ENCODE results near the gene MTUS2. TPM values are rescaled to one million over a fixed set of nuclear protein-coding genes. Genes with fewer than 3 reads are reported as not detected.

MTUS2 gene
- total and polyA plus RNA-seq, 10 donors: 0.20 to 3.2 (median 0.85) TPM

GRCh38 chr13:29453617-29454011 lies 633.5 kb downstream of the MTUS2 start:
- H3K27me3 ChIP-seq (replicated peaks in 1 of 7): peaks cover 0 to 3% (median 0%) of the 10 kb centered on the region in 7 donors
- no peaks in the 10 kb centered on the region for H3K36me3 ChIP-seq
- TF ChIP-seq CTCF (IDR thresholded peaks at IDR 0.05 in 8 of 11, conservative IDR thresholded peaks at IDR 0.05 in 3 of 11) (no peak), POLR2AphosphoS5 (IDR thresholded peaks at IDR 0.05) (no peak), POLR2A (IDR thresholded peaks at IDR 0.05) (no peak)
- intact Hi-C loops (cut with DNase I; ENCODE audit: low total_unique reads): no loop called here
- H3K4me1 ChIP-seq: no peaks in the 10 kb centered on the region
- WGBS, 5 donors: 75 to 100% (median 86%) methylated on average over 1 of the region's 1 CpG
- no peak overlapping the region for H3K4me3 ChIP-seq
- DNase-seq: no peak
- no peak overlapping the region for H3K27ac ChIP-seq
- no peaks in the 10 kb centered on the region for H3K9me3 ChIP-seq

GRCh38 chr13:29454931-29455481 lies 634.9 kb downstream of the MTUS2 start:
- no peaks in the 10 kb centered on the region for H3K9me3 ChIP-seq
- DNase-seq: no peak
- H3K27me3 ChIP-seq (replicated peaks in 1 of 7): peaks cover 0 to 4% (median 0%) of the 10 kb centered on the region in 7 donors
- TF ChIP-seq CTCF (IDR thresholded peaks at IDR 0.05 in 8 of 11, conservative IDR thresholded peaks at IDR 0.05 in 3 of 11) (peak in 6 of 11 experiments; percentile 21 to 54 (median 36)), POLR2AphosphoS5 (IDR thresholded peaks at IDR 0.05) (no peak)
- 78 to 87% (median 84%) methylated on average over 6 of the region's 6 CpGs for WGBS, 5 donors
- no peak overlapping the region for H3K4me3 ChIP-seq
- H3K36me3 ChIP-seq: no peaks in the 10 kb centered on the region
- intact Hi-C loops (cut with DNase I; ENCODE audit: low total_unique reads): no loop called here
- H3K4me1 ChIP-seq: no peaks in the 10 kb centered on the region
- no peak overlapping the region for H3K27ac ChIP-seq

GRCh38 chr13:29456419-29456818 lies 636.3 kb downstream of the MTUS2 start:
- intact Hi-C loops (cut with DNase I; ENCODE audit: low total_unique reads): no loop called here
- 22 to 88% (median 46%) methylated on average over 1 of the region's 1 CpG for WGBS, 5 donors
- no peak overlapping the region for H3K27ac ChIP-seq

GRCh38 chr13:29457299-29457698 lies 637.2 kb downstream of the MTUS2 start:
- no peaks in the 10 kb centered on the region for H3K36me3 ChIP-seq
- no peaks in the 10 kb centered on the region for H3K4me1 ChIP-seq
- no peak for DNase-seq
- H3K9me3 ChIP-seq: no peaks in the 10 kb centered on the region
- H3K27ac ChIP-seq: no peak overlapping the region
- no peak overlapping the region for H3K4me3 ChIP-seq
- no peak for TF ChIP-seq POLR2A (IDR thresholded peaks at IDR 0.05)
- TF ChIP-seq POLR2AphosphoS5 (IDR thresholded peaks at IDR 0.05): no peak
- TF ChIP-seq CTCF (IDR thresholded peaks at IDR 0.05 in 8 of 11, conservative IDR thresholded peaks at IDR 0.05 in 3 of 11): no peak
- intact Hi-C loops (cut with DNase I; ENCODE audit: low total_unique reads): no loop called here
- H3K27me3 ChIP-seq (replicated peaks in 1 of 7): peaks cover 0 to 7% (median 0%) of the 10 kb centered on the region in 7 donors

More at GRCh38 chr13:29456419-29456818, 636.3 kb downstream of the MTUS2 start:
- TF ChIP-seq POLR2A (IDR thresholded peaks at IDR 0.05) (no peak), POLR2AphosphoS5 (IDR thresholded peaks at IDR 0.05) (no peak), CTCF (IDR thresholded peaks at IDR 0.05 in 8 of 11, conservative IDR thresholded peaks at IDR 0.05 in 3 of 11) (no peak)
- Histone ChIP-seq H3K4me1 (no peaks in the 10 kb centered on the region), H3K9me3 (no peaks in the 10 kb centered on the region), H3K4me3 (no peak overlapping the region), H3K27me3 (replicated peaks in 1 of 7) (peaks cover 0 to 4% (median 0%) of the 10 kb centered on the region in 7 donors), H3K36me3 (no peaks in the 10 kb centered on the region)
- DNase-seq: no peak
